Hepatocyte (in vitro differentiated cells): ENCODE data around the gene ST14. TPM values are rescaled to one million over a fixed set of nuclear protein-coding genes. Genes with fewer than 3 reads are reported as not detected.

ENCODE experiments used
- DNase-seq: peaks from one replicate; pipeline ENCODE4 v3.0.0-alpha.2; 2016; ENCODE audit warnings: low spot score
- H2AFZ ChIP-seq: fragments of 200-600 bp; sonication (generic); 2 replicates; pipeline ENCODE4 v1.6.0; 2016; ENCODE audit warnings: antibody characterized with exemption, mild to moderate bottlenecking
- H3K27ac ChIP-seq: fragments of 200-600 bp; sonication (generic); 2 replicates; pipeline ENCODE4 v1.5.1; 2016; ENCODE audit warnings: mild to moderate bottlenecking
- H3K27me3 ChIP-seq: fragments of 200-600 bp; sonication (generic); 2 replicates; pipeline ENCODE4 v1.6.1; 2016
- H3K36me3 ChIP-seq: fragments of 200-600 bp; sonication (generic); replicated peaks from 2 replicates; pipeline ENCODE4 v1.5.1; 2016; ENCODE audit warnings: low read depth; ENCODE audit not compliant: insufficient read depth
- H3K4me1 ChIP-seq: fragments of 200-600 bp; sonication (generic); 2 replicates; pipeline ENCODE4 v1.5.1; 2016; ENCODE audit warnings: mild to moderate bottlenecking, moderate library complexity; ENCODE audit not compliant: insufficient read depth
- H3K4me2 ChIP-seq: fragments of 200-600 bp; sonication (generic); 2 replicates; pipeline ENCODE4 v1.6.0; 2016
- H3K4me3 ChIP-seq: fragments of 200-600 bp; sonication (generic); 2 replicates; pipeline ENCODE4 v1.5.1; 2016; ENCODE audit warnings: mild to moderate bottlenecking
- H3K79me2 ChIP-seq: fragments of 200-600 bp; sonication (generic); 2 replicates; pipeline ENCODE4 v1.6.0; 2017; ENCODE audit warnings: mild to moderate bottlenecking
- H3K9me2 ChIP-seq: fragments of 200-600 bp; sonication (generic); replicated peaks from 2 replicates; pipeline ENCODE4 v1.6.0; 2017; ENCODE audit warnings: mild to moderate bottlenecking; ENCODE audit not compliant: insufficient read depth
- H3K9me3 ChIP-seq: fragments of 200-600 bp; sonication (generic); 2 replicates; pipeline ENCODE4 v1.5.1; 2016; ENCODE audit warnings: low read depth, mild to moderate bottlenecking
- H4K20me1 ChIP-seq: fragments of 200-600 bp; sonication (generic); 2 replicates; pipeline ENCODE4 v1.6.0; 2016; ENCODE audit warnings: mild to moderate bottlenecking; ENCODE audit not compliant: insufficient read depth, poor library complexity, severe bottlenecking
- CTCF ChIP-seq: fragments of 200-600 bp; sonication (generic); IDR thresholded peaks from 2 replicates; pipeline ENCODE4 v1.5.1; 2016; ENCODE audit warnings: antibody characterized with exemption, mild to moderate bottlenecking; ENCODE audit not compliant: poor library complexity
- EZH2 ChIP-seq: fragments of 200-600 bp; sonication (generic); IDR thresholded peaks from 2 replicates; pipeline ENCODE4 v1.6.1; 2016; ENCODE audit warnings: antibody characterized with exemption, mild to moderate bottlenecking, borderline replicate concordance
- EZH2phosphoT487 ChIP-seq: fragments of 200-600 bp; sonication (generic); IDR thresholded peaks from one replicate; pipeline ENCODE4 v1.6.1; 2018; ENCODE audit warnings: antibody characterized with exemption, mild to moderate bottlenecking, low read depth, moderate library complexity; ENCODE audit not compliant: unreplicated experiment, severe bottlenecking
- WGBS: methylation state at CpG from one replicate; pipeline ENCODE4 v1.1.6; 2016; ENCODE audit warnings: low lambda C conversion rate; ENCODE audit errors: missing lambda C conversion rate; 5-methylcytosine and 5-hydroxymethylcytosine counted together
- polyA plus RNA-seq: library from polyadenylated mRNA; unstranded; fragments of >200 nt; fragmentation: Nextera tagmentation; extraction: Ambion mirVana; gene quantifications from 2 replicates; pipeline ENCODE4 v1.2.1, GENCODE V29; 2016
- total RNA-seq: library from RNA; depleted of rRNA; stranded (reverse); fragments of >200 nt; gene quantifications from 2 replicates; pipeline ENCODE4 v1.2.3, GENCODE V29; 2014

The ST14 gene
- total and polyA plus RNA-seq, 2 experiments from 2014 or later = 85.2 to 93.3 TPM

GRCh38 chr11:130194241-130195023, 34.9 kb downstream of the ST14 start:
- DNase-seq = no peak
- Histone ChIP-seq H2AFZ (no peak overlapping the region), H3K27me3 (no peaks in the 10 kb centered on the region), H3K4me2 (no peak overlapping the region), H3K4me1 (no peaks in the 10 kb centered on the region), H3K79me2 (no peaks in the 10 kb centered on the region), H3K27ac (no peak overlapping the region), H3K36me3 (no peaks in the 10 kb centered on the region), H3K4me3 (no peak overlapping the region), H4K20me1 (no peaks in the 10 kb centered on the region), H3K9me3 (no peaks in the 10 kb centered on the region), H3K9me2 (no peaks in the 10 kb centered on the region)
- no peak for TF ChIP-seq EZH2
- TF ChIP-seq EZH2phosphoT487 = no peak
- TF ChIP-seq CTCF = no peak
- WGBS = 94% methylated on average over 19 of the region's 21 CpGs

GRCh38 chr11:130197386-130198035, 37.9 kb downstream of the ST14 start:
- Histone ChIP-seq H3K27me3 (no peaks in the 10 kb centered on the region), H4K20me1 (no peaks in the 10 kb centered on the region), H2AFZ (no peak overlapping the region), H3K9me3 (no peaks in the 10 kb centered on the region), H3K79me2 (no peaks in the 10 kb centered on the region), H3K27ac (no peak overlapping the region), H3K9me2 (no peaks in the 10 kb centered on the region), H3K4me2 (no peak overlapping the region), H3K4me1 (no peaks in the 10 kb centered on the region), H3K36me3 (no peaks in the 10 kb centered on the region), H3K4me3 (no peak overlapping the region)
- no peak for DNase-seq
- WGBS = 96% methylated on average over 20 of the region's 27 CpGs
- no peak for TF ChIP-seq EZH2phosphoT487
- no peak for TF ChIP-seq EZH2
- TF ChIP-seq CTCF = no peak

GRCh38 chr11:130198292-130198691, 38.7 kb downstream of the ST14 start:
- Histone ChIP-seq H3K27me3 (no peaks in the 10 kb centered on the region), H3K9me3 (no peaks in the 10 kb centered on the region), H3K36me3 (no peaks in the 10 kb centered on the region), H3K27ac (no peak overlapping the region), H3K4me1 (no peaks in the 10 kb centered on the region), H2AFZ (no peak overlapping the region), H3K9me2 (no peaks in the 10 kb centered on the region), H3K4me2 (no peak overlapping the region), H3K4me3 (no peak overlapping the region), H4K20me1 (no peaks in the 10 kb centered on the region), H3K79me2 (no peaks in the 10 kb centered on the region)
- TF ChIP-seq EZH2 = no peak
- no peak for DNase-seq
- WGBS = 90% methylated on average over 22 of the region's 22 CpGs

- Histone ChIP-seq H4K20me1 (no peaks in the 10 kb centered on the region), H3K27me3 (no peaks in the 10 kb centered on the region), H3K36me3 (no peaks in the 10 kb centered on the region), H3K4me3 (no peak overlapping the region), H3K4me1 (no peaks in the 10 kb centered on the region), H3K79me2 (no peaks in the 10 kb centered on the region), H3K9me2 (no peaks in the 10 kb centered on the region), H3K9me3 (no peaks in the 10 kb centered on the region), H3K4me2 (no peak overlapping the region), H3K27ac (no peak overlapping the region), H2AFZ (no peak overlapping the region)
- TF ChIP-seq EZH2 (no peak), EZH2phosphoT487 (no peak), CTCF (no peak)
- no peak for DNase-seq
- 95% methylated on average over 15 of the region's 15 CpGs for WGBS
Measured at GRCh38 chr11:130198964-130199363, 39.4 kb downstream of the ST14 start.
